Testis (tissue), 3 donors: ENCODE results near the gene IGF2R. TPM values are rescaled to one million over a fixed set of nuclear protein-coding genes. Genes with fewer than 3 reads are reported as not detected.

Source experiments
- DNase-seq: peaks from one replicate; pipeline ENCODE4 v3.0.0-alpha.2; 2019
- H3K27ac ChIP-seq, 2 donors: fragments of 200-600 bp; sonication (generic); one replicate each; pipeline ENCODE4 v1.5.1; 2019
- H3K27me3 ChIP-seq: fragments of 200-600 bp; sonication (generic); one replicate; pipeline ENCODE4 v1.5.1; 2019
- H3K36me3 ChIP-seq: fragments of 200-600 bp; sonication (generic); one replicate; pipeline ENCODE4 v1.5.1; 2017; ENCODE audit warnings: low read depth; ENCODE audit errors: missing control alignments
- H3K4me1 ChIP-seq: fragments of 200-600 bp; sonication (generic); one replicate; pipeline ENCODE4 v1.5.1; 2019
- H3K4me3 ChIP-seq, 2 donors: fragments of 200-600 bp; sonication (generic); one replicate each; pipeline ENCODE4 v1.5.1; 2017 to 2019
- H3K9me3 ChIP-seq: fragments of 200-600 bp; sonication (generic); one replicate; pipeline ENCODE4 v1.5.1; 2017
- POLR2A ChIP-seq: fragments of 450-650 bp; IDR thresholded peaks from one replicate; pipeline ENCODE4 v1.6.1; 2017; ENCODE audit warnings: antibody characterized with exemption, mild to moderate bottlenecking, moderate library complexity
- WGBS, 2 donors: methylation state at CpG; one replicate each; pipeline ENCODE4 v1.1.5; 2018; 5-methylcytosine and 5-hydroxymethylcytosine counted together
- intact Hi-C: fragments of 100-400 bp; cut with DNase I; formaldehyde crosslinking; loops from one replicate; pipeline ENCODE4 v1.15.1; 2023; ENCODE audit warnings: low total_unique reads
- polyA plus RNA-seq: library from polyadenylated mRNA; stranded (reverse); fragments of 350-450 nt; fragmentation: Illumina TruSeq; extraction: RNeasy Lipid Tissue Mini Kit (QIAGEN cat#74804); gene quantifications from one replicate; pipeline ENCODE4 v1.2.3, GENCODE V29; 2014; ENCODE audit warnings: low read depth, low replicate concordance; ENCODE audit not compliant: insufficient read depth
- total RNA-seq, 2 donors: library from RNA; depleted of rRNA; stranded (reverse); fragments of >200 nt; gene quantifications; one replicate each; pipeline ENCODE4 v1.2.3, GENCODE V29; 2016
- TF ChIP-seq, protein P1 (sequence below), 3 experiments: fragments of 450-650 bp in 2 of 3; fragments of 200-600 bp in 1 of 3; sonication (generic) in 1 of 3; IDR thresholded peaks; one replicate each; pipeline ENCODE4 v1.5.1; 2016 to 2019; ENCODE audit warnings: antibody characterized with exemption in 3 of 3, mild to moderate bottlenecking in 2 of 3, moderate library complexity in 1 of 3

IGF2R gene
- total and polyA plus RNA-seq, 3 donors from 2014 or later, result 47.3 to 109 (median 84.6) TPM

- no peak for DNase-seq
- intact Hi-C loops, result no loop called here
- Histone ChIP-seq H3K4me3 (no peak overlapping the region), H3K9me3 (no peaks in the 10 kb centered on the region), H3K4me1 (no peaks in the 10 kb centered on the region), H3K27ac (no peak overlapping the region), H3K36me3 (no peaks in the 10 kb centered on the region), H3K27me3 (no peaks in the 10 kb centered on the region)
- WGBS, 2 donors, result 86 to 97% methylated on average over 3 of the region's 3 CpGs
- TF ChIP-seq, protein P1, sequence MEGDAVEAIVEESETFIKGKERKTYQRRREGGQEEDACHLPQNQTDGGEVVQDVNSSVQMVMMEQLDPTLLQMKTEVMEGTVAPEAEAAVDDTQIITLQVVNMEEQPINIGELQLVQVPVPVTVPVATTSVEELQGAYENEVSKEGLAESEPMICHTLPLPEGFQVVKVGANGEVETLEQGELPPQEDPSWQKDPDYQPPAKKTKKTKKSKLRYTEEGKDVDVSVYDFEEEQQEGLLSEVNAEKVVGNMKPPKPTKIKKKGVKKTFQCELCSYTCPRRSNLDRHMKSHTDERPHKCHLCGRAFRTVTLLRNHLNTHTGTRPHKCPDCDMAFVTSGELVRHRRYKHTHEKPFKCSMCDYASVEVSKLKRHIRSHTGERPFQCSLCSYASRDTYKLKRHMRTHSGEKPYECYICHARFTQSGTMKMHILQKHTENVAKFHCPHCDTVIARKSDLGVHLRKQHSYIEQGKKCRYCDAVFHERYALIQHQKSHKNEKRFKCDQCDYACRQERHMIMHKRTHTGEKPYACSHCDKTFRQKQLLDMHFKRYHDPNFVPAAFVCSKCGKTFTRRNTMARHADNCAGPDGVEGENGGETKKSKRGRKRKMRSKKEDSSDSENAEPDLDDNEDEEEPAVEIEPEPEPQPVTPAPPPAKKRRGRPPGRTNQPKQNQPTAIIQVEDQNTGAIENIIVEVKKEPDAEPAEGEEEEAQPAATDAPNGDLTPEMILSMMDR (IDR thresholded peaks at IDR 0.05), result no peak
- TF ChIP-seq POLR2A, result no peak
Observed at GRCh38 chr6:160154471-160154870, 185.6 kb downstream of the IGF2R start.

DNA sequence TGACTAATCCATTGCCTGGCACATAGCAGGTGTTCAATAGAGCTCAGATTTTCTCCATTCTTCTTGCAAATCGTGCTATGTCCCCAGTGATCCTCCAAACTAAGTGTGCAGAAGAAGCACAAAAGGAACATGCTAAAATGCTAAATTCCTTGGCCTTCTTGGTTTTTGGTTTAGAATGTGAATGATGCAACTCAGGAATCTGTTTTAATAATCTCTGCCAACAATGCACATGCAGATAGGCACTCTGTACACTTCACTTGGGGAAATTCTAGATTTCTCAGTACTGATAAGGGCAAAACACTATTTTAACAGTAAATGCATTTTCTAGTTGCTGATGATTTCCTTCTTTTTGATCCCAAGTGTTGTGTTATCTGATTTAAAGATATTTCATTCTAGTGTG, 188.0 kb downstream of the IGF2R start:
- H3K36me3 ChIP-seq, result no peaks in the 10 kb centered on the region
- no peak overlapping the region for H3K4me3 ChIP-seq
- no peaks in the 10 kb centered on the region for H3K4me1 ChIP-seq
- intact Hi-C loops, result no loop called here
- no peak overlapping the region for H3K27ac ChIP-seq
- WGBS, 2 donors, result 74 to 76% methylated on average over 1 of the region's 1 CpG
- no peak for DNase-seq
- no peak for TF ChIP-seq POLR2A
- TF ChIP-seq, protein P1 (IDR thresholded peaks at IDR 0.05), result no peak
- H3K9me3 ChIP-seq, result no peaks in the 10 kb centered on the region
- no peaks in the 10 kb centered on the region for H3K27me3 ChIP-seq

- intact Hi-C loops, result no loop called here
- TF ChIP-seq, protein P1 (IDR thresholded peaks at IDR 0.05), result no peak
- no peak for TF ChIP-seq POLR2A
- Histone ChIP-seq H3K36me3 (no peaks in the 10 kb centered on the region), H3K4me3 (no peak overlapping the region), H3K27me3 (no peaks in the 10 kb centered on the region), H3K27ac (no peak overlapping the region), H3K9me3 (no peaks in the 10 kb centered on the region), H3K4me1 (no peaks in the 10 kb centered on the region)
- no peak for DNase-seq
- 70 to 74% methylated on average over 5 to 6 of the region's 6 CpGs for WGBS, 2 donors
Observed at GRCh38 chr6:160160450-160160849, 191.6 kb downstream of the IGF2R start.

Other genes starting within 250 kb of the IGF2R start
- gene WTAP, start 241.6 kb upstream of the IGF2R start, total RNA-seq, result 10 to 100 TPM; 88.0 to 91.2 TPM
- 76.7 TPM for gene WTAP, start 241.6 kb upstream of the IGF2R start, polyA plus RNA-seq
- gene ACAT2, start 207.0 kb upstream of the IGF2R start, total RNA-seq, result 10 to 100 TPM; 15.8 to 17.1 TPM
- gene ACAT2, start 207.0 kb upstream of the IGF2R start, polyA plus RNA-seq, result 45.9 TPM
- gene TCP1, start 179.5 kb upstream of the IGF2R start, total RNA-seq, result 100 to 1,000 TPM; 166 to 200 TPM
- 277 TPM for gene TCP1, start 179.5 kb upstream of the IGF2R start, polyA plus RNA-seq
- gene MRPL18, start 178.6 kb upstream of the IGF2R start, total RNA-seq, result 10 to 100 TPM; 60.3 to 71.3 TPM
- gene MRPL18, start 178.6 kb upstream of the IGF2R start, polyA plus RNA-seq, result 73.9 TPM
- 10 to 100 TPM; 11.4 to 19.9 TPM for gene PNLDC1, start 168.8 kb upstream of the IGF2R start, total RNA-seq
- 31.6 TPM for gene PNLDC1, start 168.8 kb upstream of the IGF2R start, polyA plus RNA-seq
- under 1 TPM; 0.19 to 0.39 TPM for gene MAS1, start 78.1 kb upstream of the IGF2R start, total RNA-seq
- 0.16 TPM for gene MAS1, start 78.1 kb upstream of the IGF2R start, polyA plus RNA-seq
- 1 to 10 TPM; 1.5 to 1.7 TPM for gene SLC22A1, start 152.7 kb downstream of the IGF2R start, total RNA-seq
- 0.90 TPM for gene SLC22A1, start 152.7 kb downstream of the IGF2R start, polyA plus RNA-seq